ENCODE data around the gene CHTF18. TPM values are rescaled to one million over a fixed set of nuclear protein-coding genes. Genes with fewer than 3 reads are reported as not detected.

CHTF18 gene
- total RNA-seq, 3 donors from 2014 or later = 11.9 to 32.4 (median 12.3) TPM

DNA sequence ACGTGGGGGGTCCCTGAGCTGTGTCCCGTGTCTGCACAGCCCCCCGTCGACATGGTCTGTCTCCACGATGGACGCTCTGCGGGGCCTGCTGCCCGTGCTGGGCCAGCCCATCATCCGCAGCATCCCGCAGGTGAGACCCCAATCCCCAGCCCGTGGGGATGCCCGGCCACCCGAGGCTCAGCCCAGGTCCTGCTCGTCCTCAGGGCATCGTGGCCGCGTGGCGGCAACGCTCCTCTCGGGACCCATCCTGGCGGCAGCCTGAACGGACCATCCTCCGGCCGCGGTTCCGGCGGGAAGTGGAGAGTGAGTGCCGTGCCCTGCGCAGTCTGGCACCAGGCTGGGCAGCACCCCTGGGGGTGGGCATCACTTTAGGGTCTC, 22.9 kb upstream of the CHTF18 start:
- no peaks in the 10 kb centered on the region for H3K4me1 ChIP-seq (ENCODE audit: low read depth)
- no peaks in the 10 kb centered on the region for H3K36me3 ChIP-seq (ENCODE audit: low read depth)
- H3K4me3 ChIP-seq = no peak overlapping the region
- TF ChIP-seq CTCF (IDR thresholded peaks at IDR 0.05) = no peak
- ATAC-seq = no peak
- intact Hi-C loops (cut with DNase I, micrococcal nuclease) = no loop called here
- DNase-seq = no peak
- H3K9me3 ChIP-seq = no peaks in the 10 kb centered on the region

GRCh38 chr16:766008-766819, 22.2 kb upstream of the CHTF18 start:
- Histone ChIP-seq H3K4me3 (no peak overlapping the region), H3K36me3 (ENCODE audit: low read depth) (no peaks in the 10 kb centered on the region), H3K4me1 (ENCODE audit: low read depth) (no peaks in the 10 kb centered on the region), H3K9me3 (no peaks in the 10 kb centered on the region)
- no peak for TF ChIP-seq CTCF (IDR thresholded peaks at IDR 0.05)
- ATAC-seq = no peak
- intact Hi-C loops (cut with DNase I, micrococcal nuclease) = no loop called here
- DNase-seq = no peak

GRCh38 chr16:766820-767640, 21.4 kb upstream of the CHTF18 start:
- ATAC-seq (no peak), DNase-seq (no peak)
- no peak for TF ChIP-seq CTCF (IDR thresholded peaks at IDR 0.05)
- no peaks in the 10 kb centered on the region for H3K4me1 ChIP-seq (ENCODE audit: low read depth)
- H3K36me3 ChIP-seq (ENCODE audit: low read depth) = no peaks in the 10 kb centered on the region
- H3K9me3 ChIP-seq = no peaks in the 10 kb centered on the region
- intact Hi-C loops (cut with DNase I, micrococcal nuclease) = no loop called here
- H3K4me3 ChIP-seq = no peak overlapping the region

- DNase-seq (no peak), ATAC-seq (no peak)
- Histone ChIP-seq H3K4me3 (no peak overlapping the region), H3K9me3 (no peaks in the 10 kb centered on the region), H3K4me1 (ENCODE audit: low read depth) (no peaks in the 10 kb centered on the region), H3K36me3 (ENCODE audit: low read depth) (no peaks in the 10 kb centered on the region)
- TF ChIP-seq CTCF (IDR thresholded peaks at IDR 0.05) = no peak
- intact Hi-C loops (cut with DNase I, micrococcal nuclease) = no loop called here
Measured at GRCh38 chr16:767743-768235, 20.6 kb upstream of the CHTF18 start.

- Histone ChIP-seq H3K4me1 (ENCODE audit: low read depth) (no peaks in the 10 kb centered on the region), H3K36me3 (ENCODE audit: low read depth) (no peaks in the 10 kb centered on the region), H3K4me3 (no peak overlapping the region), H3K9me3 (no peaks in the 10 kb centered on the region)
- no peak for TF ChIP-seq CTCF (IDR thresholded peaks at IDR 0.05)
- ATAC-seq (no peak), DNase-seq (no peak)
- intact Hi-C loops (cut with DNase I, micrococcal nuclease) = no loop called here
Measured at GRCh38 chr16:768428-768827, 20.0 kb upstream of the CHTF18 start.
